Fibroblast of mammary gland (primary cell): ENCODE measurements around the gene SULT2B1.

Experiments
- DNase-seq: peaks from one replicate; pipeline ENCODE4 v3.0.0-alpha.2; 2010; ENCODE audit warnings: low read depth
- H3K4me3 ChIP-seq: 2 replicates; pipeline ENCODE4 v1.5.1; 2011; ENCODE audit warnings: low read depth, mild to moderate bottlenecking, low read length, moderate library complexity; ENCODE audit not compliant: control insufficient read depth
- CTCF ChIP-seq: conservative IDR thresholded peaks from 2 replicates; pipeline ENCODE4 v1.5.1; 2011; ENCODE audit warnings: low read depth, low read length, inconsistent platforms; ENCODE audit not compliant: control insufficient read depth, insufficient read depth

SULT2B1 gene

GRCh38 chr19:48619692-48620585 is 68.0 kb downstream of the SULT2B1 start:
- peak; percentile 53 for DNase-seq
- peak overlapping the region; percentile 100 for H3K4me3 ChIP-seq
- TF ChIP-seq CTCF = no peak

- DNase-seq = no peak
- H3K4me3 ChIP-seq = peak overlapping the region; percentile 49
- TF ChIP-seq CTCF = no peak
These were observed 71.6 kb downstream of the SULT2B1 start for GRCh38 chr19:48623556-48624066.

GRCh38 chr19:48624067-48624594 is 72.2 kb downstream of the SULT2B1 start:
- DNase-seq = peak; percentile 95
- peak overlapping the region; percentile 65 for H3K4me3 ChIP-seq
- no peak for TF ChIP-seq CTCF

- H3K4me3 ChIP-seq = peak overlapping the region; percentile 65
- TF ChIP-seq CTCF = no peak
- DNase-seq = no peak
These were observed 73.1 kb downstream of the SULT2B1 start for GRCh38 chr19:48624791-48625723.

- no peak for TF ChIP-seq CTCF
- H3K4me3 ChIP-seq = no peak overlapping the region
- DNase-seq = no peak
These were observed 73.9 kb downstream of the SULT2B1 start for GRCh38 chr19:48625891-48626327.

GRCh38 chr19:48627201-48627864 is 75.4 kb downstream of the SULT2B1 start:
- TF ChIP-seq CTCF = no peak
- no peak overlapping the region for H3K4me3 ChIP-seq

More at GRCh38 chr19:48627201-48627864, 75.4 kb downstream of the SULT2B1 start:
- no peak for DNase-seq
